Liver (tissue), 9 donors: ENCODE measurements around the gene EDN3. TPM values are rescaled to one million over a fixed set of nuclear protein-coding genes. Genes with fewer than 3 reads are reported as not detected.

Source experiments
- DNase-seq: peaks from one replicate; pipeline ENCODE4 v3.0.0-alpha.2; 2017; ENCODE audit warnings: low spot score
- H3K27ac ChIP-seq, 2 donors: one replicate each; pipeline ENCODE4 v1.7.0; 2013; ENCODE audit warnings: inconsistent platforms in 2 of 2, low read length in 2 of 2, control low read depth in 1 of 2, low read depth in 1 of 2, mild to moderate bottlenecking in 1 of 2
- H3K27me3 ChIP-seq, 4 donors: one replicate each; pipeline versions ENCODE4 v1.6.1 to v1.7.0; 2013; ENCODE audit warnings: low read length in 3 of 4, inconsistent platforms in 1 of 4, mild to moderate bottlenecking in 1 of 4, moderate library complexity in 1 of 4; ENCODE audit not compliant: control insufficient read depth in 4 of 4, insufficient read depth in 4 of 4
- H3K36me3 ChIP-seq, 4 donors: one replicate each; pipeline versions ENCODE4 v1.6.1 to v1.7.0; 2013; ENCODE audit warnings: low read length in 3 of 4, mild to moderate bottlenecking in 3 of 4, low read depth in 1 of 4, moderate library complexity in 1 of 4; ENCODE audit not compliant: control insufficient read depth in 4 of 4, insufficient read depth in 3 of 4
- H3K4me1 ChIP-seq, 4 donors: one replicate each; pipeline versions ENCODE4 v1.6.1 to v1.7.0; 2013; ENCODE audit warnings: low read length in 3 of 4, mild to moderate bottlenecking in 3 of 4, moderate library complexity in 1 of 4; ENCODE audit not compliant: control insufficient read depth in 4 of 4, insufficient read depth in 4 of 4
- H3K4me3 ChIP-seq, 3 donors: one replicate each; pipeline versions ENCODE4 v1.6.1 to v1.7.0; 2013; ENCODE audit warnings: low read length in 3 of 3, control low read depth in 1 of 3, low read depth in 1 of 3, mild to moderate bottlenecking in 1 of 3
- H3K9ac ChIP-seq, 2 donors: one replicate each; pipeline ENCODE4 v1.7.0; 2013; ENCODE audit warnings: low read length in 2 of 2, mild to moderate bottlenecking in 2 of 2, moderate library complexity in 2 of 2, control low read depth in 1 of 2, low read depth in 1 of 2
- H3K9me3 ChIP-seq, 4 donors: one replicate each; pipeline versions ENCODE4 v1.6.1 to v1.7.0; 2013; ENCODE audit warnings: low read length in 3 of 4; ENCODE audit not compliant: control insufficient read depth in 4 of 4
- ATF3 ChIP-seq: IDR thresholded peaks from 2 replicates; pipeline ENCODE4 v1.6.1; 2016; ENCODE audit warnings: antibody characterized with exemption
- CTCF ChIP-seq: fragments of 150-350 bp; IDR thresholded peaks from 2 replicates; pipeline ENCODE4 v1.5.1; 2017; ENCODE audit warnings: improper control_type of control experiment, low read depth, low read length; ENCODE audit not compliant: missing input control
- EGR1 ChIP-seq, 2 donors: IDR thresholded peaks; 2 replicates each; pipeline ENCODE4 v1.6.1; 2016 to 2018; ENCODE audit warnings: antibody characterized with exemption in 2 of 2, low read depth in 2 of 2
- FOXA1 ChIP-seq: IDR thresholded peaks from 2 replicates; pipeline ENCODE4 v1.6.1; 2016; ENCODE audit warnings: antibody characterized with exemption
- FOXA2 ChIP-seq: IDR thresholded peaks from 2 replicates; pipeline ENCODE4 v1.6.1; 2016; ENCODE audit warnings: antibody characterized with exemption
- GABPA ChIP-seq, 2 donors: IDR thresholded peaks in 1 of 2; conservative IDR thresholded peaks in 1 of 2; 2 replicates each; pipeline ENCODE4 v1.6.1; 2016; ENCODE audit warnings: antibody characterized with exemption in 2 of 2, mild to moderate bottlenecking in 1 of 2, moderate library complexity in 1 of 2
- HNF4A ChIP-seq, 2 donors: conservative IDR thresholded peaks; 2 replicates each; pipeline ENCODE4 v1.6.1; 2016; ENCODE audit warnings: antibody characterized with exemption in 2 of 2, mild to moderate bottlenecking in 2 of 2
- HNF4G ChIP-seq: IDR thresholded peaks from 2 replicates; pipeline ENCODE4 v1.6.1; 2016; ENCODE audit warnings: antibody characterized with exemption
- JUND ChIP-seq, 2 donors: IDR thresholded peaks; 2 replicates each; pipeline ENCODE4 v1.6.1; 2016; ENCODE audit warnings: antibody characterized with exemption in 2 of 2
- MAX ChIP-seq: IDR thresholded peaks from 2 replicates; pipeline ENCODE4 v1.6.1; 2016; ENCODE audit warnings: antibody characterized with exemption
- NR2F2 ChIP-seq: IDR thresholded peaks from 2 replicates; pipeline ENCODE4 v1.6.1; 2016; ENCODE audit warnings: antibody characterized with exemption
- RAD21 ChIP-seq, 2 donors: IDR thresholded peaks; 2 replicates each; pipeline ENCODE4 v1.6.1; 2016; ENCODE audit warnings: antibody characterized with exemption in 2 of 2, mild to moderate bottlenecking in 2 of 2
- RXRA ChIP-seq, 2 donors: IDR thresholded peaks; 2 replicates each; pipeline ENCODE4 v1.6.1; 2017 to 2018; ENCODE audit warnings: antibody characterized with exemption in 2 of 2, mild to moderate bottlenecking in 1 of 2
- SP1 ChIP-seq: IDR thresholded peaks from 2 replicates; pipeline ENCODE4 v1.6.1; 2018; ENCODE audit warnings: antibody characterized with exemption, mild to moderate bottlenecking
- TAF1 ChIP-seq: conservative IDR thresholded peaks from 2 replicates; pipeline ENCODE4 v1.6.1; 2016; ENCODE audit warnings: antibody characterized with exemption, mild to moderate bottlenecking
- ZBTB33 ChIP-seq: IDR thresholded peaks from 2 replicates; pipeline ENCODE4 v1.6.1; 2016; ENCODE audit warnings: antibody characterized with exemption
- WGBS: extraction: QIAGEN DNeasy Blood & Tissue Kit; methylation state at CpG from one replicate; pipeline ENCODE4 v1.1.7; 2013; 5-methylcytosine and 5-hydroxymethylcytosine counted together
- polyA plus RNA-seq, 2 donors: library from polyadenylated mRNA; stranded (reverse) in 1 of 2; unstranded in 1 of 2; fragments of 200-250 nt in 1 of 2; fragments of >200 nt in 1 of 2; fragmentation: Nextera tagmentation in 1 of 2; extraction: Ambion mirVana in 1 of 2; gene quantifications; one replicate each; pipeline versions ENCODE4 v1.2.1 to v1.2.3, GENCODE V29; 2013 to 2015
- total RNA-seq, 2 donors: library from RNA; depleted of rRNA; stranded (reverse); fragments of >200 nt; gene quantifications; one replicate each; pipeline ENCODE4 v1.2.3, GENCODE V29; 2014
- donor health status: healthy.
- donor health status: healthy.
- donor health status: healthy.
- donor health status: healthy.
- donor health status: healthy.

EDN3 gene
- total and polyA plus RNA-seq, 4 donors: 0.09 TPM; not detected in 3

- DNase-seq: no peak
- Histone ChIP-seq H3K27me3 (peaks cover 0 to 2% (median under 1%) of the 10 kb centered on the region in 4 donors), H3K9me3 (no peaks in the 10 kb centered on the region), H3K9ac (no peak overlapping the region), H3K27ac (no peak overlapping the region), H3K4me3 (no peak overlapping the region), H3K4me1 (no peaks in the 10 kb centered on the region), H3K36me3 (no peaks in the 10 kb centered on the region)
- WGBS: 86% methylated on average over 4 of the region's 4 CpGs
- TF ChIP-seq RAD21 (IDR thresholded peaks at IDR 0.05) (no peak), JUND (IDR thresholded peaks at IDR 0.05) (no peak), RXRA (IDR thresholded peaks at IDR 0.05) (no peak), FOXA2 (no peak), MAX (no peak), NR2F2 (no peak), GABPA (IDR thresholded peaks at IDR 0.05 in 1 of 2, conservative IDR thresholded peaks at IDR 0.05 in 1 of 2) (no peak), ZBTB33 (no peak), EGR1 (IDR thresholded peaks at IDR 0.05; ENCODE audit: low read depth in 2 of 2) (no peak), CTCF (no peak), SP1 (no peak), ATF3 (no peak), TAF1 (no peak), HNF4A (conservative IDR thresholded peaks at IDR 0.05) (no peak), FOXA1 (no peak), HNF4G (no peak)
These were observed 27.7 kb downstream of the EDN3 start for GRCh38 chr20:59328071-59328470.

- no peak for TF ChIP-seq MAX
- H3K9ac ChIP-seq: no peak overlapping the region
- 68% methylated on average over 12 of the region's 12 CpGs for WGBS
- H3K9me3 ChIP-seq: no peaks in the 10 kb centered on the region
- peaks cover 0 to 6% (median 2%) of the 10 kb centered on the region in 4 donors for H3K27me3 ChIP-seq
- no peak for DNase-seq
- no peak overlapping the region for H3K4me3 ChIP-seq
- no peaks in the 10 kb centered on the region for H3K36me3 ChIP-seq
- no peaks in the 10 kb centered on the region for H3K4me1 ChIP-seq
- no peak overlapping the region for H3K27ac ChIP-seq
These were observed 31.4 kb downstream of the EDN3 start for GRCh38 chr20:59331721-59332329.
